ENCODE measurements around the gene MYO15B.
"Not testable (repeated sequence)": the region's sequence is repeated elsewhere in the genome, so short reads cannot be mapped to it uniquely, and the experiment has no call there.

MYO15B gene

DNA sequence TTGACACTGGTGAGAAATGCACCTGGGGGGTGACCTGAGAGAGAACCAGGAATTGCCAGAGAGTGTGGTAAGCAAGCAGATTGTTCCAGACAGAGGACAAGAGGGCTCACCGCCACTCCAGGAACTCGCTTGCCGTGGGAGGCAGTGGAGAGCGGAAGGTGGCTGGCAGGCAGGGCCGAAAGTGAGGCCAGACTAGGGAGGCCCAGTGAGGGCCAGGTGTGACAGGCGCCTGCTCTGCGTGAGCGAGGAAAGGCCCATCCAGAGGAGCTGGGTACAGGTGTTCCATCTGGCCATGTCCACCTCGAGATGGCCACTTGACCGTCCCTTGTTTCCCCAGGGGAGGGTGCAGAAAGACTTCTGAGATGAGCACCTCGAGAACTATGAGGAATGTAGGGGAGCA is 11.9 kb upstream of the MYO15B start:
- H3K4me3 ChIP-seq (ENCODE audit: low read length) = no peak overlapping the region
- TF ChIP-seq ZNF274 (IDR thresholded peaks at IDR 0.05; ENCODE audit: low read depth, low read length) = no peak

DNA sequence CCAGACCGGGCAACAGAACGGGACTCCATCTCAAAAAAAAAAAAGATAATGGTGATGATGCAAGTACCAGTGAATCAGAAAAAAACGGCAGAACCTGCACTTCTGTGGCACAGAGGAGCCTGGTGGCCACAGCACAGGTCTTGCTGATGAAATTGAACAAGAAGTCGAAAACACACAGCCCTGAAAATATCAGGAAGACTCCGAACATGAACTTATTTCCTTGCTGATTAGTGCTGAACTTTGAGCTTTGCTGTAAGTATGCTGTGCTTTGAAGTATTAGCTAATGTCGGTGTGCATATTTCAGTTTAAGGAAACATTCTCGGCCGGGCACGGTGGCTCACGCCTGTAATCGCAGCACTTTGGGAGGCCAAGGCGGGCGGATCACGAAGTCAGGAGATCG is 10.9 kb upstream of the MYO15B start:
- no peak overlapping the region for H3K4me3 ChIP-seq (ENCODE audit: low read length)
- no peak for TF ChIP-seq ZNF274 (IDR thresholded peaks at IDR 0.05; ENCODE audit: low read depth, low read length)

DNA sequence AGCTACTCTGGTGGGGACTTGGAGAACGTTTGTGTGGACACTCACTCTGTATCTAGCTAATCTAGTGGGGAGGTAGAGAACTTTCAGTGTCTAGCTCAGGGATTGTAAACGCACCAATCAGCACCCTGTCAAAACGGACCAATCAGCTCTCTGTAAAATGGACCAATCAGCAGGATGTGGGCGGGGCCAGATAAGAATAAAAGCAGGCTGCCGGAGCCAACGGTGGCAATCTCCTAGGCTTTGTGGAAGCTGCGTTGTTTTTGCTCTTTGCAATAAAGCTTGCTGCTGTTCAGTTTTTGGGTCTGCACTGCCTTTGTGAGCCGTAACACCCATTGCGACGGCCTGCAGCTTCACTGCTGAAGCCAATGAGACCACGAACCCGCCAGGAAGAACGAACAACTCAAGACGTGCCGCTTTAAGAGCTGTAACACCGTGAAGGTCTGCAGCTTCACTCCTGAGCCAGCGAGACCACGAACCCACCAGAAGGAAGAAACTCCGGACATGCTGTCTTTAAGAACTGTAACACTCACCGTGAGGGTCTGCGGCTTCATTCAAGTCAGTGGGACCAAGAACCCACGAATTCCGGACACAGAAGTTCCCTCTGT is 6.4 kb upstream of the MYO15B start:
- H3K4me3 ChIP-seq (ENCODE audit: low read length) = not testable (repeated sequence)

DNA sequence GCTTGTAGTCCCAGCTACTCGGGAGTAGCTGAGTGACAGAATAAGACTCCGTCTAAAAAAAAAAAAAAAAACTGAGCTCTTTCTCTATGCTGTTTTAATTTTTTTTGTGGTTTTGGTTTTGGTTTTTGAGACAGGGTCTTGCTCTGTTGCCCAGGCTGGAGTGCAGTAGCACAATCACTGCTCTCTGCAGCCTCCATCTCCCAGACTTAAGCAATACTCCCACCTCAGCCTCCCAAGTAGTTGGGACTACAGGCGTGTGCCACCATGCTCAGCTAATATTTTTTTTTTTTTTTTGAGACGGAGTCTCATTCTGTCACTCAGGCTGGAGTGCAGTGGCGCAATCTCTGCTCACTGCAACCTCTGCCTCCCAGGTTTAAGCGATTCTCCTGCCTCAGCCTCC is 4.4 kb upstream of the MYO15B start:
- H3K4me3 ChIP-seq (ENCODE audit: low read length) = not testable (repeated sequence)

DNA sequence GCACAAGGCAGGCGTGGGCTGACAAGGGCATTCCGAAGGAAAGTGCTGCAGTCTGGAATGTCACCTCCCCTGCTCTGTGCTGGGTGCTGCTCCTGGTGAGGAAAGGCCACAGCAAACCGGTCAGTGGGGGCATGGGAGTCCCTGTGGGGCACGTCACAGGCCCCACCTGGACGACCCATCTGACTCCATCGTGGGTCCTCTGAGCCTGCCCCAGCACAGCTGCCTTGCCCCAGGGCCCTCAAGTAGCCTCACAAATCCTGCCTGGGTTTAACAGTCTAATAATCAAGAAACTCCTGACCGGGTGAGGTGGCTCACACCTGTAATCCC is 2.8 kb upstream of the MYO15B start:
- TF ChIP-seq ZNF274 (IDR thresholded peaks at IDR 0.05; ENCODE audit: low read depth, low read length) = no peak
- H3K4me3 ChIP-seq (ENCODE audit: low read length) = no peak overlapping the region

DNA sequence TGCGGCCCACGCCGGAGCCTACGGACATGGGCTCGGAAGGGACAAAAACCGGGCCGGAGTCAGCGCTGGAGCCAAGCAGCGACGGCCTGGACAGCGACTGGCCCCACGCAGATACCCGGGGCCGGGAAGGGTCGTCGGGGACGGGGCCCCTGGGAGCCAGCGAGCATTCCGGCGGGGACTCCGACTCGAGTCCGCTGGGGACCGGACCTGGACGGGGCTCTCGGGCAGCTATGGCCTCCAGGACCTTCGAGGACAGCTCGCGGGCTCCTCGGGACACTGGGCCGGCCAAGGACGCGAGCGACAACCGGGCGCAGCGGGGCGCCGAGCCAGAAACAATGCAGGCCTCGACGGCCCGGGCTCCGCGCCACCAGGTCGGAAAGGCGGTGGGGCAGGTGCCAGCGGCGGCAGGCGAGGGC is 1.0 kb downstream of the MYO15B start:
- peak overlapping the region; percentile 15; the same call in 1 of the 2 replicates for H3K4me3 ChIP-seq (ENCODE audit: low read length)
- TF ChIP-seq ZNF274 (IDR thresholded peaks at IDR 0.05; ENCODE audit: low read depth, low read length) = no peak

DNA sequence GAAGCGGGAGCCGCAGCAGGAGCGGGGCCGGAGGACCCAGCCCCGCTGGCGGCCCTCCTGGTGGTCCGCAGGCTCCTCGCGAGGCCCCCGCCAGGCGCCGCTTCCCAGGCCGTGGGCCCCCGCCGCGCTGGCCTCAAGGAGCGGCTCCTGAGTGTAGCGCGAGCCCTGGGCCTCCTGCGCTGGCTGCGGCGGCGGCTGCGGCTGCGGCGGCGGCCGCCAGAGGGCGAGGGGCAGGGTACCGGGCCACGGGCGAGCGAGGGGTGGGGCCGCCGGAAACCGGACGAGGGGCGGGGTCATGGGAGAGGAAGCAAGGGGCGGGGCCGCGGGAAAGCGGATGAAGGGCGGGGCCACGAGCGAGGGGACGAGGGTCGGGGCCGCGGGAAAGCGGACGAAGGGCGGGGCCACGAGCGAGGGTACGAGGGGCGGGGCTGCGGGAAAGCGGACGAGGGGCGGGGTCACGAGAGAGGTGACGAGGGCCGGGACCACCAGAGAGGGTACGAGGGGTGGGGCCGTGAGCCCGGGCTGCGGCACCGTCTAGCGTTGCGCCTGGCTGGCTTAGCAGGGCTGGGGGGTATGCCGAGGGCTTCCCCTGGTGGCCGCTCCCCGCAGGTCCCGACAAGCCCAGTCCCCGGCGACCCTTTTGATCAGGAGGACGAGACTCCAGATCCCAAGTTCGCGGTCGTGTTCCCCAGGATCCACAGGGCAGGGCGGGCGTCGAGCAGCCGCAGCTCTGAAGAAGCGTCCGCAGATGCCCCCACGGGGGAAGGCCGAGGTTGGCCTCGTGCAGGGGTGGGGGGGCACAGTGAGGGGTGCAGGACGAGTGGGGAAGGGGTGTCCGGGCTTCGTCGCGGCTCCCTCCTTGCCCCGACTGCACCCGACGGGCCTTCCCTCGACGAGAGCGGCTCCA is 1.7 kb downstream of the MYO15B start:
- no peak for TF ChIP-seq ZNF274 (IDR thresholded peaks at IDR 0.05; ENCODE audit: low read depth, low read length)
- H3K4me3 ChIP-seq (ENCODE audit: low read length) = peak overlapping the region; percentile 59; the same call in 1 of the 2 replicates

DNA sequence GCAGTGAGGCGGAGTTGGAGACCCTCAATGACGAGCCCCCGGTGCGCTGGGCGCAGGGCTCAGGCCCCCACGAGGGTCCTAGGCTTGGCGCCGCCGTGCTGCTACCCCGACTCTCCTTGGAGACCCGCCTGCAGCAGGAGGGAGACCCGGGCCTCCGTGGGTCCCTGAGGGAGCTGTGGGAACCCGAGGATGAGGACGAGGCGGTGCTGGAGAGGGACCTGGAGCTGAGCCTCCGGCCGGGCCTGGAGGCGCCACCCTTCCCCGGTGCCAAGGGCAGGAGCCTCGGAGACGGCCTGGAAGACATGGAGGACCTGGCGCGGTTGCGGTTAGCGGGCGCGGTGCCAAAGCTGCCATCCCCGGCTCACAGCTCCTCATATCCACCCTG is 2.3 kb downstream of the MYO15B start:
- H3K4me3 ChIP-seq (ENCODE audit: low read length) = no peak overlapping the region
- no peak for TF ChIP-seq ZNF274 (IDR thresholded peaks at IDR 0.05; ENCODE audit: low read depth, low read length)

DNA sequence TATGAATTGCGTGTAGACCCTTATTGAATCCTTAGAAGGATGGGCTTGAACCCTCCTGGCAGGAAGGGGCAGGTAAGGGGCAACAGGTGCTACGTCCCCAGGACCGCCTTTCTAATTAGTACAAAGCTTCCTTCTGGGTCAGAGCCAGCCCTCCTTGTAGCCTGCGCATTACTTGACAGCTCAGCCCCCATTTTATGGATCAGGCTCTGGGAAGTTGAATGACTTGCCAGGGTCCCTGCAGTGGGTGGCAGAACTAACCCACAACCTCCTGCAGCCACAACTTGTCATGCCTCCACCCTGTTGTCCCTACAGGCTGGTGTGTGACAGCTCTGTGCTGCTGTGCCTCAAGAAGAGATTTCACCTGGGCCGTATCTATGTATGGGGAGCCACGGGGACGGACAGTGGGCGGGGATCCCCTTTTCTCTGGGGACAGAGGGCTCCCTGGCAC is 2.7 kb downstream of the MYO15B start:
- no peak for TF ChIP-seq ZNF274 (IDR thresholded peaks at IDR 0.05; ENCODE audit: low read depth, low read length)
- H3K4me3 ChIP-seq (ENCODE audit: low read length) = no peak overlapping the region

DNA sequence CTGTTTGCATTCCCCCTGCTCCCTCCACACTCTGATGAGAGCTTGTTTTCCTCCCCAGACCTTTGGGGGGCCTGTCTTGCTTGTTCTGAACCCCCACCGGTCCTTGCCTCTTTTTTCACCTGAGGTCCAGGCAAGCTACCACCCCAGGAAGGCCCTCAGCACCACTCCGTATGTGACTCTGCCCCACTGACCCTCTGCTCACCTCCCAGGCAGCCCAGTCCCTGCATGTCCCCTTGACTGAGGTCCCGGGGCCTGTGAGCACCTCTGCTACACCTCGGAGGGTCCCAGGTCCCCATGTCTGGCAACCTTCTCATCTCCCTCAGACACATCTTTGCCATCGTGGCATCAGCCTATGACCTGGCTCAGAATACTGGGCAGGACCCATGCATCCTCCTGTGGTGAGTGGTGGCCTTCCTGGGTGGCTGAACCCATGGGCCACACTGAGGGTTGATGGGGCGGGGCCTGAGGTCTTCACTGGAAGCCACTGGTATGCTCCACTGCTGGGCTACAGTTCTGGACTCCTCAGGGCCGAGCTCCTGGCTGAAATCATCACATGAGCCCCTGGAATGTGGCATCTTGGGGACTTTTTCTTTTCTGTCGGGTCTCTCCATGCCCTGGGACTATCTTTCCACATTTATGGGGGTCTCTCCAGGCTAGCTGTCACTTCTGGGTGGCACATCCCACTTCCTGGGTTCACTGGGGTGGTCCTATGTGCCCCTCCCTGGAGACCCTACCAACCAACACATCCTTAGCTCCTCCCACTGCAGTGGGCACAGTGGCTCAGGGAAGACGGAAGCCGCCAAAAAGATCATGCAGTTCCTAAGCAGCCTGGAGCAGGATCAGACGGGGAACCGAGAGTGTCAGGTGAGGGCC is 3.5 kb downstream of the MYO15B start:
- no peak for TF ChIP-seq ZNF274 (IDR thresholded peaks at IDR 0.05; ENCODE audit: low read depth, low read length)

DNA sequence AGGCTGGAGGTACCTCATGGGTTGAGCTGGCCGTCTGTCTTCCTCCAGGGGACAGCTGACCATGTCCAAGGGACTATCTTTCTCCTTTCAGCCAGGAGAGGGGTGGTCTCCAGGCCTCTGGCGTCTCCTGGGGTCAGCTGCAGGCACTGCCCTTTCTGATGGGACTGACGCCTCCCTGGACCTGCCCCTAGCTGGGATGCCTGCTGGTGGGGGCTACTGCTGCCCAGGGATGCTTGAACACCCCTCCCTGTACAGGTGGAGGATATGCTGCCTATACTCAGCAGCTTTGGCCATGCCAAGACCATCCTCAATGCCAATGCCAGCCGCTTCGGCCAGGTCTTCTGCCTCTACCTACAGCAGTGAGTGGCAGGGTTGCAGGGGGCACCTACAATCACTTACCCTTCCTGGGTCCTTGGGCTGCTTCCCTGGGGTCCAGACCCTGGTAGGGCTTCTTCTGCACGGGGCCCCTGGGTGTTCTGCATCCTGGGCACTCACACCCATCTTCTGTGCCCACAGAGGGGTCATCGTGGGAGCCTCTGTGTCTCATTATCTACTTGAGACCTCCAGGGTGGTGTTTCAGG is 4.2 kb downstream of the MYO15B start:
- TF ChIP-seq ZNF274 (IDR thresholded peaks at IDR 0.05; ENCODE audit: low read depth, low read length) = no peak
- H3K4me3 ChIP-seq (ENCODE audit: low read length) = no peak overlapping the region

More for the DNA sequence above, 3.5 kb downstream of the MYO15B start:
- H3K4me3 ChIP-seq (ENCODE audit: low read length) = no peak overlapping the region

DNA sequence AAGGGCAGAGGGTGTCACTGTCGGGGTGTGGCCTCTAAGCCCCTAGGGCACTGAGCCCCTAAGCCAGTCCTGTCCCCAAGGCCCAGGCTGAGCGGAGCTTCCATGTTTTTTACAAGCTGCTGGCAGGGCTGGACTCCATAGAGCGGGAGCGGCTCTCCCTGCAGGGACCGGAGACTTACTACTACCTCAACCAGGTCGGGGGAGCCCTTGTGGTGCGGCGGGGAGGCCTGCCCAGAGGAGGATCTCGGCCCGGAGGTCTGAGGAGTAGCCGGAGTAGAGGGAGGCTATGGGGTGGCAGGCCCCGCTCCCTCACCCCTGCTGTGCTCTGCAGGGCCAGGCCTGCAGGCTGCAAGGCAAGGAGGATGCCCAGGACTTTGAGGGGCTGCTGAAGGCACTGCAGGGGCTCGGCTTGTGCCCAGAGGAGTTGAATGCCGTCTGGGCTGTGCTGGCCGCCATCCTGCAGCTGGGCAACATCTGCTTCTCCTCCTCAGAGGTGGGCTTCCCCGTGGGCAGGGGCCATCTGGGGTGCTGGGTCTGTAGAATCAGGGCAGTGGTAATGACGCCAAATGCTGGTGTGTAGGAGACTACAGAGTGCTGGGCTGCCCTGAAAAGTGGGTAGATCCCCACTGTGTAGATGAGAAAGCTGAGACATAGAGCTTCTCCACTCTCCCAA is 4.9 kb downstream of the MYO15B start:
- H3K4me3 ChIP-seq (ENCODE audit: low read length) = no peak overlapping the region
- TF ChIP-seq ZNF274 (IDR thresholded peaks at IDR 0.05; ENCODE audit: low read depth, low read length) = no peak

DNA sequence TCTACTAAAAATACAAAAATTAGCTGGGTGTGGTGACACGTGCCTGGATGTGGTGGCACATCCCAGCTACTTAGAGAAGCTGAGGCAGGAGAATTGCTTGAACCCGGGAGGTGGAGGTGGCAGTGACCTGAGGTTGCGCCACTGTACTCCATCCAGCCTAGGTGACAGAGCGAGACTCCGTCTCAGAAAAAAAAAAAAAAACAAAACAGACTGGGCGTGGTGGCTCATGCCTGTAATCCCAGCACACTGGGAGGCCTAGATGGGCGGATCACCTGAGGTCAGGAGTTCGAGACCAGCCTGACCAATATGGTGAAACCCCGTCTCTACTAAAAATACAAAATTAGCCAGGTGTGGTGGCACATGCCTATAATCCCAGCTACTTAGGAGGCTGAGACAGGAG is 5.8 kb downstream of the MYO15B start:
- not testable (repeated sequence) for H3K4me3 ChIP-seq (ENCODE audit: low read length)

Data from GM08714 (cell line).